GM10266 (cell line): ENCODE data around the gene PTPRZ1.

Experiments
- DNase-seq: peaks from one replicate; pipeline ENCODE4 v3.0.0; 2012; ENCODE audit errors: extremely low spot score
- CTCF ChIP-seq: IDR thresholded peaks from 2 replicates; pipeline ENCODE4 v1.5.1; 2012; ENCODE audit warnings: mild to moderate bottlenecking, low read depth; ENCODE audit not compliant: control insufficient read depth, insufficient read depth; ENCODE audit errors: missing control alignments

Gene PTPRZ1

GRCh38 chr7:122072272-122072671 is 199.3 kb downstream of the PTPRZ1 start:
- no peak for TF ChIP-seq CTCF

GRCh38 chr7:122072924-122073599 is 200.1 kb downstream of the PTPRZ1 start:
- DNase-seq = no peak
- no peak for TF ChIP-seq CTCF

More at GRCh38 chr7:122072272-122072671, 199.3 kb downstream of the PTPRZ1 start:
- DNase-seq = no peak

GRCh38 chr7:122073635-122074034 is 200.7 kb downstream of the PTPRZ1 start:
- TF ChIP-seq CTCF = no peak
- DNase-seq = no peak

GRCh38 chr7:122082160-122082559 is 209.2 kb downstream of the PTPRZ1 start:
- no peak for TF ChIP-seq CTCF
- DNase-seq = no peak

- DNase-seq = no peak
- TF ChIP-seq CTCF = no peak
Measured at GRCh38 chr7:122082670-122083069, 209.7 kb downstream of the PTPRZ1 start.

- TF ChIP-seq CTCF = peak; percentile 79
Measured at GRCh38 chr7:122092964-122093797, 220.2 kb downstream of the PTPRZ1 start.

GRCh38 chr7:122094549-122094948 is 221.6 kb downstream of the PTPRZ1 start:
- no peak for DNase-seq
- TF ChIP-seq CTCF = no peak

More at GRCh38 chr7:122092964-122093797, 220.2 kb downstream of the PTPRZ1 start:
- DNase-seq = peak; percentile 49
